ENCODE results near the gene CREBZF.
"Not testable (repeated sequence)": the region's sequence is repeated elsewhere in the genome, so short reads cannot be mapped to it uniquely, and the experiment has no call there.

Gene CREBZF

GRCh38 chr11:85664615-85665481 is at the start of gene CREBZF:
Gene CREBZF, minus strand, starts transcription at chr11:85665129. Its CDS starts 254 bp downstream, at chr11:85664875.
- DNase-seq: peak; percentile 100

GRCh38 chr11:85712953-85713352 is 48.0 kb upstream of the CREBZF start:
- no peak for DNase-seq

GRCh38 chr11:85710917-85711316 is 46.0 kb upstream of the CREBZF start:
- DNase-seq: no peak

- no peak for DNase-seq
Measured at GRCh38 chr11:85709941-85710702, 45.2 kb upstream of the CREBZF start.

GRCh38 chr11:85705800-85706199 is 40.9 kb upstream of the CREBZF start:
- no peak for DNase-seq

- DNase-seq: no peak
Measured at GRCh38 chr11:85704967-85705366, 40.0 kb upstream of the CREBZF start.

GRCh38 chr11:85699957-85700741 is 35.2 kb upstream of the CREBZF start:
- peak; percentile 56 for DNase-seq

GRCh38 chr11:85698195-85698594 is 33.3 kb upstream of the CREBZF start:
- no peak for DNase-seq

GRCh38 chr11:85697747-85698146 is 32.8 kb upstream of the CREBZF start:
- DNase-seq: no peak

GRCh38 chr11:85695546-85695945 is 30.6 kb upstream of the CREBZF start:
- no peak for DNase-seq

- DNase-seq: peak; percentile 92
Measured at GRCh38 chr11:85694385-85694980, 29.6 kb upstream of the CREBZF start.

GRCh38 chr11:85685820-85686459 is 21.0 kb upstream of the CREBZF start, which contains the start of gene CCDC89:
Gene CCDC89, minus strand, starts transcription at chr11:85686195. Its CDS starts 65 bp downstream, at chr11:85686130.
- no peak for DNase-seq

- DNase-seq: no peak
Measured at GRCh38 chr11:85685125-85685819, 20.3 kb upstream of the CREBZF start.

GRCh38 chr11:85682330-85683305 is 17.7 kb upstream of the CREBZF start:
- no peak for DNase-seq

GRCh38 chr11:85680897-85681296 is 16.0 kb upstream of the CREBZF start:
- DNase-seq: no peak

- DNase-seq: no peak
Measured at GRCh38 chr11:85679576-85679975, 14.6 kb upstream of the CREBZF start.

GRCh38 chr11:85673393-85673792 is 8.5 kb upstream of the CREBZF start:
- DNase-seq: no peak

GRCh38 chr11:85672105-85672902 is 7.4 kb upstream of the CREBZF start:
- no peak for DNase-seq

- not testable (repeated sequence) for DNase-seq
Measured at GRCh38 chr11:85670949-85671663, 6.2 kb upstream of the CREBZF start.

All from OCI-M1 (cell line).